Germinal center (tissue), 1 donor: Measurements from ENCODE around the gene CDK5RAP2.
"Not testable (repeated sequence)": the region's sequence is repeated elsewhere in the genome, so short reads cannot be mapped to it uniquely, and the experiment has no call there.

ENCODE experiments used
- DNase-seq: peaks from one replicate; pipeline ENCODE4 v3.0.0; 2012; ENCODE audit warnings: mixed read lengths, low spot score

The CDK5RAP2 gene

DNA sequence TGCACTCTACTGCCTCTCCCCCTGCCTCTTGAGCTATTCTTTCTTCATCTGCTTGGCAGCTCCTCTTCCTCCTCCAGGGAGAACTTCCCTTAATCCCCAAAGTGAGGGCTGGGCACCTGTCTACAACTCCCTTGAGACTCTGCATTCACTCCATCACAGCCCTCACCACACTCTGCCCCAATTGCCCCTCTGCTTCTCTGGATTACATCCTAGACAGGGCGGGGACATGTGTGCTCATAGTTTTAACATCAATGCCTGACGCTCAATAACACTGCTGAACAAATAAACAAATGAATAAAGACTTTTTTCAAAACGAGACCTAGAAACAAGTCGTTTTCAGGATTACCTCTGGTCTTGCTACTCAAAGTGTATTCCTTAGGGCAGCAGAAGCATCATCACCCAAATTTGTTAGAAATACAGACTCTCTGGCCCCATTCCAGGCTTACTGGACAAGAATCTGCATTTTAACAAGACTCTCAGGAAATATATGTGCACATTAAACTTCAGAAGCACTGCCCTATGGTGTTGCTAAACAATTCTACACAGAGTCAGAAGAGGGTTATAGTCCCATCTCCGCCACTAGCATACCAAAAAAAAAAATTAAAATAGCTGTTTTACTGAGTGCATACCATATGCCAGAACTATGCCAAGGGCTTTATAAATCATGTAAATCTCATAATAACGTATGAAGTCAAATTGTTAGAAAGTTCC lies 115.6 kb downstream of the CDK5RAP2 start:
- no peak for DNase-seq

DNA sequence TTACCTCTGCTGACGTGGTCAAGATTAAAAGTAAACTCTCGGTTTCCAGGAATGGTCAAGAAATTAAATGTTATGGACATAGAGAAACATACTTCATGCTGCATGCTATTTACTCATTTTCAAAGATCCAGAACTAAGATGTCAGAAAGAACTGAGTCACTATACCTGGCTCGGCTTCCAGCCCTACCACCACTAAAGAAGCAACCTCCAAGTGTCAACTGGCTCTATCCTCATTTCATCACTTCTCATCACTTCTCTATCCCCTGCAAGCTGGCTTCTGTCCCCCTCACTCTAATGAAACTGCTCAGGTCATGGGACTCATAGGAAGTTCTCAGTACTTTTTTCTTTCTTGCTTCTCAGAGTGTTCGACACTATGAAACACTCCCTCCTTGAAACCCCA lies 116.2 kb downstream of the CDK5RAP2 start:
- DNase-seq, result no peak

DNA sequence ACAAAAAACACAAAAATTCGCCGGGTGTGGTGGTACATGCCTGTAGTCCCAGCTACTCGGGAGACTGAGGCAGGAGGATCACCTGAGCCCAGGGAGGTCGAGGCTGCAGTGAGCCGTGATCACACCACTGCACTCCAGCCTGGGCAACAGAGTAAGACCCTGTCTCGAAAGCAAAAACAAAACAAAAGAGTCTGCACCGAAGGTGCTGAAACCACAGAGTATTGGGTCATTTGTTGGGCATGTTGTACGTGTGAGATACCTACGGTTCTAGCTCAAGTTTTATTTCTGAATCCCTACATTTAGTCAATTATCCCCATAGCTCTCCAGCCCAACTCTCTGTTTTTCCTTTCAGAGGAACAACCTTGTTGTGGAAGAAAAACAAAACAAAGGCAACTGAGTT lies 118.3 kb downstream of the CDK5RAP2 start:
- not testable (repeated sequence) for DNase-seq

DNA sequence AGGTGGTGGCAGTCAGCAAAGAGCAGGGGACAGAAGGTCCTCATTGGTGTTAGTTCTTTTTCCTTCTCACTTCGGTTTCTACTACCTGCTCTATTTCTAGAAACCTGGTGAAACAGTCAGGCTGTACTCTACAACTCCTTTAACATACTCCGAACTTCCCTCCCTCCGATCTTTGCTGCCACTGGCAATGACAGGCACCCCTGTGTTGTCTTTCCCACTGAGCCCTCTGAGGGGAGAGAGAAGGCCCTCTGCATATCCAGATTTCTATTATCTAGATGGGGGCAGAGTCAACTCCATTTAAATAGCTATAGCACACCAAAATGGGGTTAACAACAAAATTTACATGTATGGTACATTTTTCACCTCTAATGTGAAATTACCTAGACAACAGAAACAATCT lies 123.7 kb downstream of the CDK5RAP2 start:
- no peak for DNase-seq

DNA sequence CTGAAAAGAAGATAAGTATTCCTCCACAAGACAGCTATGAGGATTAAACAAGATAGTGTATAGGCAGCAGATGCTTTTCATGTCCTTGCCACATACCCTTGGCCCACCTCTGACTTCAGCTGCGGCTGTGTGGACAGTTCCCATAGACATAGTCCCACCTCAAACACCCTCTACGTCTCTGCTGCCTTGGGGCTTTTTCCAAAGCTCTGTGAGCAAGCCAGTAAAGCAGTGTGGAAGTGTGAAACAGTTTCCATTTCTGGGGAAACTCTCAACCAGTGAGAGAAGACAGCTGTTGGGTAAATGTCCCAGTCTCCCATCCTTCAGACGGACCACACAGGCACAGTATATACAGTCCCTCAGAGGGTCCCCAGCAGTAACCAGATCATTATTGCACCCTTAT lies 125.5 kb downstream of the CDK5RAP2 start:
- no peak for DNase-seq

DNA sequence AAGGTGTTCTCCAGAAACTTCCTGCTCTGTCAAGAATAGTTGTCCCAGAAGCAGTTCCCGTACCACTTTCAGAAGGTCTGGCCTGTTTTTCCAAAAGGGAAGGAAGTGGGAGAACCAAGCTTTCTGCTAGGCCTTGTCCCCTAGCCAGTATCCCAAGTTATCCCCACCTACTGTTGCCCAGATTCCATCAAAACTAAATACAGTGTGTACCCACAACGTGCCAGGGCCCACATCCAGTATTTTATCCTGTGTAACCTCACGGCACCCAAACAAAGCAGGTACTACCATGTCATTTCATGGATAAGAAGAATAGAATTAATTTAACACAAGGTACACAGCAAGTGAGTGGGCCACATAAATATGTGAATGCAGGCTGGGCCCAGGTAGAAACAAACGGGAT lies 126.2 kb downstream of the CDK5RAP2 start:
- DNase-seq, result no peak

DNA sequence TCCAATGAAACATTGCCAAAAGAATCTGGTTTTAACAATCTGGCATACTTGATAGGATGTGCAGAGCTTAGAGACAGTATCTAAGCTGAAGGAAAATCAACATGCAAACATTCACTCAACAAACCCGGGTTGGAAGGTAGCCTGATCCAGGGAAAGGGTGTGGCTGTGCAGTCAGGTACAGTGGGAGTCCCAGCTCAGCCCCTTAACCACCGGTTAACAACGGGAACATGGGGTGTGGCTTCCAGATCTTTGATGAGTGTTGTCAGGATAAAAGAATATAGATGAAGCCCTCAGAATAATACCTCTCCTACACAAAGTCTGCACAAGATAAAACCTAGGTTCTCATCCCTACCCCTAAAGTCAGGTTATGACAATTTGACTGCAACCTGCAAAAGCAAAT lies 127.3 kb downstream of the CDK5RAP2 start:
- no peak for DNase-seq

DNA sequence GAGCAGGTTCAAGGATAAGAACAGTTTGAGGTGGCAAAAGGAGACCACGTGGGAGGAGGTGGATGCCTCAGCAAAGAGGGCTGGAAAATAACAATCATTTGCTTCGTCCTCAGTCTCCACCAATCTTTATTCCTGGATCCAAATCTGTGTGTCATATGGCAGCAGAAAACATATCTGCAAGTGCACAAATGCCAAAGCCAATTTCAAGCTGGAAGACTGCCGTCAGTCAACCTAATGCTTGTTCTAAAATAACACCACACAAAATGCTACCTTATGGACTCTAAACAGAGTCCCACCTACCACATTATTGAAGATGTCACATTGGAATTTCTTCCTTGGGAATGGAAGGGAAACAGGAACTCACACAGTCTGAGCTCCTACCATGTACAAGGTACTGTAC lies 129.1 kb downstream of the CDK5RAP2 start:
- no peak for DNase-seq

DNA sequence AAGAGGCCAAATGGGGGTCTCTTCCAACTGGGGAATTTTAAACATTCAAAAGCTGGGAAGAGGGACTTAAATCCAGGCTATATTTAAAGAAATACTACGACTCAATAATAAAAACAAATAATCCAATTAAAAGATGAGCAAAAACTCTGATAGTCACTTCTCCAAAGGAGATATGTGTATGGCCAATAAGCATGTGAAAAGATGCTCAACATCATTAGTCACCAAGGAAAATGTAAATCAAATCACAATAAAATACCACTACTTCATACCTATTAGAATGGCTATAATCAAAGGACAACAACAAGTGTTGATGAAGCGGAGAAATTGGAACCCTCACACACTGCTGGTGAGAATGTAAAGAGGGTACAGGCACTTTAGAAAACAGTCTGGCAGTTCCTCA lies 130.4 kb downstream of the CDK5RAP2 start:
- no peak for DNase-seq

DNA sequence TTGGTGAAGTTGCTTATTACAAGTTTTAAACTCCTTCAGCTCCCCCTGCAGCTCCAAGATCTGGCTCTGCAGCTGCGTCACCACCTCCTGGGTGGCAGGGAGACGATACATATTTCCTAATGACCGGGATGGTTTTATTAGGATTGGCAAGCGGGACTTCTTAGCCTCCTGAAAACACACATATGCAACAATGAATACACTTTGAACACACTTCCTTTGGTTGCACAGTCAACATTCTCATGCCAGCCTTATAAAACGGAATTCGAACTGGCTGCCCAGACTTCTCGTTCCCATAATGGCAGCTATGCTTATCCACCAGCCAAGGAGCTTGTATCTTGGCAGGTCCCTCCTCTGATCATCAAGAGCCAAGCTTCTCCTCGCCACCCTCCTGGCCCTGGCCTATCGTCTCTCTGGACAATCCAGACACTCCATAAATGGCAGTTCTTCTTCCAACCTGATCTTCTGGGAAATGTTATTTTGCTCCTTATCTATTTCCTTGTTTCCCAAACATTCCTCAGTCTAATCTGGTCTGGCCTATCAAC lies 131.9 kb downstream of the CDK5RAP2 start:
- no peak for DNase-seq

DNA sequence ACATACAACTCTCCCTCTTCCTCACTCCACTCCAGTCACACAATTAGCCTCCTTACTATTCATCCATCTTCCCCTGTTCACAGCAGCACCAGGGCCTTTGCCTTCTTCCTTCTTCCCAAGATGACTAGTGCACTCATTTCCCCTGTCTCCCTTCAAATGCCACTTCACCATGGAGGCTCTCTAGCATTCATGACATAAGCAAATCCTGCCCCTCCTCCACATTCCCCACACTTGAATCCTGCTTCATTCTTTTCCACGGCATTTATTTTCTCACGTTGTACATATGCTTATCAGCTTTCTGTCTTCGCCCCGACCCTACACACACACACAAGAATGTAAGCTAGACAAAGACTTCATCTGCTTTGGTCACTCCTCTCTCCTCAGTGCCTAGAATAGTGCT lies 133.3 kb downstream of the CDK5RAP2 start:
- no peak for DNase-seq

DNA sequence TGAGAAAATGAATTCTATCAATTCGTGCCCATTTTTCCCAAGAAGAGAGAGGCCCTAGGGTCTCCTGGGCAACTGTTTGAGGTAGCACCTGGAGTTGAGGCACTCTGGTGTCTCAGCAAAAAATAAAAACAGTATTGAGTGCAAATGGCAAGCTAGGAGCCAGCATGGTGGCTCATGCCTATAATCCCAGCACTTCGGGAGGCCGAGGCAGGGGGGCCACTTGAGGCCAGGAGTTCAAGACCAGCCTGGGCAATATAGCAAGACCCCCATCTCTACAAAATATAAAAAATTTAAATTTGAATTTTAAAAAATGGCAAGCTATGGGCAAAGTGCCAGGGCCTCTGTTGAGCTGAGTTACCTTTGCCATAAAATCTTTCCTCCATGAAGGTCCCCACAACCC lies 136.0 kb downstream of the CDK5RAP2 start:
- DNase-seq, result no peak

DNA sequence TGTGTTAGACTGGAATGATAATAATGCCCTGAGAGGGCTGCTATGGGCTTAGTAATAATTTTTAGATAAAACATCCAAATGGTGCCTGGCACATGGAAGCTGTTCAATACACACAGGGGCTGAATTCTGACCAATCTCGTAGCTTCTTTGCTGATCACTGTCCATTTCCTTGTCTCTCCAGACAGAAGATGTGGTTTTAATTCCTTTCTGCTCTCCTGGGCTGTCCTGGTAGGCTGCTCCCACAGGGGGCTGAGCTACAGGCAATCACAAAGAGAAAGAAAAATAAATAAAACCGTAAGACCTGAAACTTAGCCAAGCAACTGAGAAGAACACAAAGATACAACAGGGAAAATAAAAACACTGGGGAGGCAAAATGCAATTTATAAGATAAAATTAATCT lies 136.5 kb downstream of the CDK5RAP2 start:
- no peak for DNase-seq

DNA sequence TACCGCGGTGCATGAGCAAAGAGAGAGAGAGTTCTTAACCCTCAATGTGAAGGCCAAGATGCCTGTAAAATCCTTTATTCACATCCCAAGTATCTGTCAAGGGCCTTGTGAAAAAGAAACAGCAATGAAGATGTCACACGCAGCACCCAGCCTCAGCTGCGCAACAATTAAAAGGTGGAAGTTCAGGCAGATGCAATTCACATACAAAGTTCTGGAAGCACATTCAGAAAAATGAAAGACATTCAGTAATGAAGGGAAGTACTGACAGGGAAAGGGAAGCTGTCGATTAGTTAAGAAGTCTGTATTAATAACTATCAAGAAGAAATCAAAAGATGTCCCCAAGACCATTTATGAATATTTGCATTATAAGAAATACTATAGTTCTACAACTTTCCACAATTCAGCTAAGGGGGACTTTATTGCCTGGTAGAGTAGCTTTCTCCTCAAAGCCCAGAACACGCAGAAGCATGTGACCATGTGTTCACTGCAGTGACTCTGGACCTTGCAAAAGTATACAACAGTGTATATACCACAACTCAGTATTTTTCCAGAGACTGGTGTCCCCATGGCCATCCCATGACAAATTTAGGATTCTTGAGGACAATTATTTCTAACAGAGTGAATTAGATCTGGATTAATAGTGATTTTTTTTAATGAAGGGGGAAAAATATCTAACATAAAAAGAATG lies 137.5 kb downstream of the CDK5RAP2 start:
- no peak for DNase-seq

DNA sequence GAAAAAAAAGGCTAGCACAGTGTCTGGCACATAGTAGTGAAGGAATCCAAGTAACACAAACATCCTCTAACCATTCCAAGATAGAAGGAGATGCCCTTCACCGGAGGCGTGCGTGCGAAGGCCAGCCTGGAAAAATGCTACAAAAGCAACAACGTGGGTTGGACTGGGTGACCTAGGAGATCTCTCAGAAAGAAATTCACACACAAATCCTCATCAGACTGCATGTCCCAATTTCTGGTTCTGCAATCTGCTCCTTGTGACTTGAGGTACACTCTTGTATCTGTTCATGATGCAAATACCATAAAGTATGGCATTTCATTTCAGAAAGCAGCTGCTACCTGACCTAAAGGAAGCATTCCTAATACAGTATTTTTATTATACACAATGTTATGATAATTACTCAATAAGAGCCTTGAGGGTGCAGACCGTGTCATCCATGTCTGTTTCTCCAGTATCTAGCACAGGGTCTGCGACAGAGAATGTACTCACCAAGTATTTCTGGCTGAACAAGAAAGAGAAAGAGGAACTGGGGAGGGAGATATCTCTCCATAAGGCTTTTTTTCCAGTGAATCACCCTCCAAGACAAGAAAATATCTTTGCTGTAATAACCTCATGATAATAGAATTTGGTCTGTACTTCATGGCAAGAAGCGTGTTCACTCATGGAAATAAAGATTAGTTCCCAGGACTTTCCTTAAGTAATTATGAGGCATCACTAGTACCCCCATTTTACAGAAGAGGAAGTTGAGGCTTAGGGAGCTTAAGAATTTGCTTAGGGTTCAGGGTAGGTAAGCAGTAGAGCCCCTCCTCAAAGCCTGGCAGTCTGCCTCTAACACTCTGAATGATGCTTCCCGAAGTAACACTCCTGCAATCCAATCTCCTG lies 138.3 kb downstream of the CDK5RAP2 start:
- no peak for DNase-seq

DNA sequence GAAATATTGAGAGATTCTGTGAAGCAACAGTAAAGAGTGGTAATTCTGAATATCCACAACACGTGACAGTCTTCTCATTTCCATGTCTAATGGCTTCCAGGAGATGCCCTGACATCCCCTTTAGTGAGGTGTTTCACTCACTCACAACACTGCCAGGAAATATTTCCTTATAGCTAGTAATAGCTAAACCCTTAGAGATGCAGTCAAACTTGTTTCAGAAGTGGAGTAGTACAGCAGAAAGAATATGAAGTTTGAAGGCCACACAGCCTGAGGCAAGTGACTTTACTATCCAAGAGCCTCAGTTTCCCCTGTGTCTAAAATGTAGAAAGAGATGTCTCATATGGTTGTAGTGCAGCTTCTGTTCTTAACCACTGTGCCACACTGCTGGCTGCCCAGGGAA lies 139.2 kb downstream of the CDK5RAP2 start:
- DNase-seq, result no peak

DNA sequence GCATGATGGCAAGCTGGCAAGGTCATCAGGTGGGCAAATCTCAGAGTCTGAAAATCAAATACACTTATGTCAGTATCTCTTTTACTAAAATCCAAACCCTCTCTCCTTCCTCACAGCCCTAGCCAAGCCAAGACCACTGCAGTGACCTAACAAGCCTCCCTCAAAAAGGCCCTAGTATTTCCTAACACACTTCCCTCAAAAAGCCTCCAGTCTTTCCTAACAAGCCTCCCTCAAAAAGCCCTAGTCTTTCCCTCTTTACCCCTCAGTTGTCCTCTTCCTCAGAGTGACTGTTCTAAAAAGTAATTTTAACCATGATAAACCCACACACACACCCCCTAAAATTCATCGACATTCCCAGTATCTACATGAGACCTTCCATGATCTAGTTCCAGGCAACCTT lies 140.0 kb downstream of the CDK5RAP2 start:
- DNase-seq, result no peak

DNA sequence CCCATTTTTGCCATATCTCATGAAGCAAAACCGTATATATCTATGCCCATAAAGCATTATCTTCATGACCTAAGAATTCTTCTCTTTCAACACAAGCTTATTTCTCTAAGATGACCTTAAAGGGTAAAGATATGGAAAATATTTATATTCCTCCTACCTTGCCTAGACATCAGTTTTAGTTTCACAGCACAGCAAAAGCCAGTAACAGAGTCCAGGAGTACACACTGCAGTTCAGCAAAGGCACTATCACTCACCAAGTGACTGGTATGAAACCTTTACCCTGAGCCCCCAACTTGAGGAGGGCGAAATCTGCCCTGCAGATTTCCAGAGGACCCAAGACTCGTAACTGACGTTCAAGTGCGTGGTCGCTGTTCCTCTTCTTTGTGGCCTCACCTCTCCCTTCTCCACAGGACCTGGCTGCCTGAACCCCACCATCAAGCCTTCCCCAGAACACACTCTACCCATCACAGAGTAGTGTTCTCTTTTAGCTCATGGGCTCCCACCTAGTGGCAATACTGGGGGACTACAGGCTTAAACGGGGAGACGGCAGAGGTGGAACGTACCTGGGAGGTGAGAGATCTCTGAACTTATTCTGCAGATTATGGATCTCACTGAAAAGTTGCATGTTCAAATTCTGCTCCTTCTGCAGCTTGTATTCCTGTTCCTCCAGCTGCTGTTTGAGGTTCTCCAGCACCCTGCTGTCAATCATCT lies 141.0 kb downstream of the CDK5RAP2 start:
- peak; percentile 15 for DNase-seq

DNA sequence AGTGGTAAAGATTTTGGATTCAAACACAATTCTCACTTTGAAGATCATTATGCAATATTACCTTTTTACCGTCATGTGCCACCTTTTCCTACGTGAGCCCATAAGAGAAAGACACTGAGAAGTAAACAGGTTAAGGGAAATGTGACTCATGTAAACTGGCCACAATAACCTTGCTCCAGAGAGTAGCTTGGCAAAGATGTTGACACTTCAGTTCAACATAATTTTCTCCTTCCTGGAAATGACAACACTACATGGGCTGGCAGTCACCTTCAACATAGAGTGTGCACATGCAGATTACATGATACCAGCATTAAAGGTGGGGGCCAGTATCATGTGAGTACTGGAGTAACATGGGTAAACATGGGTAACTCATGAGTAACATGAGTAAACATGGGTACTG lies 141.9 kb downstream of the CDK5RAP2 start:
- no peak for DNase-seq

DNA sequence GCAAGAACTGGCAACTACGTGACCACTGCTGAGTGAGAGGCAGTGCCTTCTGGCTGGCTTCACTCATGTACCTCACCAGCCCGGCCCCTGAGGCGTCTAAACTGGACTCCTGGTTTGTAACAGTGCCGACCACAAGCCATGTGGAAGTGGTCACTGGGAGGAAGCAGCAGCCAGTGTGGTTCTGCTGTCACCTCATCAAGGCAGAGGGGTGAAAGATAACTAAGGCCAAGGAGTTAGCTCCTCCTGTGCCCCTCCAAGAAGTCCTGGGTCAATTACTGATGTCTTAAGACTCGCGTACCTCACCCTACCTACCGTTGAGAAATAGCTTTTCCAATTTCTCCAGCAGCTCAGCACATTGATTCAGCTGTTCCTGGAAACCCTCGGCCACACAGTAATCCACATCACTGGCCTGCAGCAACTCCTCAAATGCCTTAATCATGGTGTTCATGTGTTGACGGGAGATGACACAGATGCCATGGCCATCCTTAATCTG lies 142.9 kb downstream of the CDK5RAP2 start:
- no peak for DNase-seq

DNA sequence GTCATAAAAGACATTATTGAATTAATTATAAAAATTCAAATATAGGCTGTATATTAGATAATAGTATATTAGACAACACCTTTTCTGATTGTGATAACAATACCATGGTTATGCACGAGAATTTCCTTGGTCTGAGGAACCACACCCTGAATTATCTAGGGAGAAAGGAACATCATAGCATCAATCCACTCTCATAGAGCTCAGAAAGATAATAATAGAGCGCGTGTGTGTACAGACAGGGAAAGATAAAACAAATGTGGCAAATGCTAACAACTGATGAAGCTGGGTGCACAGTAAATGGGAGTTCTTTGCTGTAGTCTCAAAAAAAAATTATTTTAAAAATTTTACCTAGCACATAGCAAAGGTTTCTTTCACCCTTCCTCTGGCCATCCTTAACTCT lies 143.5 kb downstream of the CDK5RAP2 start:
- no peak for DNase-seq

DNA sequence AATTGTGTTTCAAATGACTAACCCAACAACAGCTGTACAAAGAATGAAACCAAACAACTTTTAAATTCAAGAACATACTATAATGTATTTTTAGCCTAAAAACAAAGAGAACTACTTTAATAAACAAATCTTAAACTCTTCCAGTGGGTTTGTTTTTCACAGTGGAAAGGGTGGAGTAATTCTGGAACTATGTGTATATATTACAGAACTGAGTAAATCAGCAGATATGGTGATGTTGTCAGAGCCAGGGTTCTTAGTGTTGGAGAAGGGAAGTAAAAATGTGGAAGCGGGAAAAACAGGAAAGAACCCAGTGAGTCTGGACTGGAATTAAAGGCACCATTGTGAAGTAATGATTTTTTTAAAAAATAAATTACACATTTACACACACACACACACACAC lies 144.9 kb downstream of the CDK5RAP2 start:
- no peak for DNase-seq
